C4-2B (cell line): ENCODE data around the gene NUSAP1.

ENCODE experiments used
- ZFX ChIP-seq: fragments of 450-650 bp; IDR thresholded peaks from 2 replicates; pipeline ENCODE4 v1.6.1; 2017
- TF ChIP-seq, protein P1 (sequence below): fragments of 450-650 bp; conservative IDR thresholded peaks from 2 replicates; pipeline ENCODE4 v1.5.1; 2017; ENCODE audit warnings: mild to moderate bottlenecking

DNA sequence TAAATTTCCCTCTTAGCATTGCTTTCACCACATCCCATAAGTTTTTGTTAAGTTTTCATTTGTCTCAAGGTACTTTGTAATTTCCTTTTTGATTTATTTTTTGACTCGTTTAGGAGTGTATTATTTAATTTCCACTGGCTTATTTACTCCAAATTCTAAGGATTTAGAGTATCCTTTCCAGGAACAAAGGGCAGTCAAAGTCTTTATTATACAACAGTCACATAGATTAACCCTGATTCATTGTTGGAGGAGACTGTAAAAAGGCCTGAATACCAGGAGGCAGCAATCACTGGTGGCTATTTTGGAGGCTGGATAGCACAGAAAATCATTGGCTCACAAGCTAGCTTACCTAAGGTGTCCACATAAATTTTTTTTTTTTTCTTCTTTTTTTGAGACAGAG, 40.2 kb upstream of the NUSAP1 start:
- no peak for TF ChIP-seq ZFX
- TF ChIP-seq, protein P1, sequence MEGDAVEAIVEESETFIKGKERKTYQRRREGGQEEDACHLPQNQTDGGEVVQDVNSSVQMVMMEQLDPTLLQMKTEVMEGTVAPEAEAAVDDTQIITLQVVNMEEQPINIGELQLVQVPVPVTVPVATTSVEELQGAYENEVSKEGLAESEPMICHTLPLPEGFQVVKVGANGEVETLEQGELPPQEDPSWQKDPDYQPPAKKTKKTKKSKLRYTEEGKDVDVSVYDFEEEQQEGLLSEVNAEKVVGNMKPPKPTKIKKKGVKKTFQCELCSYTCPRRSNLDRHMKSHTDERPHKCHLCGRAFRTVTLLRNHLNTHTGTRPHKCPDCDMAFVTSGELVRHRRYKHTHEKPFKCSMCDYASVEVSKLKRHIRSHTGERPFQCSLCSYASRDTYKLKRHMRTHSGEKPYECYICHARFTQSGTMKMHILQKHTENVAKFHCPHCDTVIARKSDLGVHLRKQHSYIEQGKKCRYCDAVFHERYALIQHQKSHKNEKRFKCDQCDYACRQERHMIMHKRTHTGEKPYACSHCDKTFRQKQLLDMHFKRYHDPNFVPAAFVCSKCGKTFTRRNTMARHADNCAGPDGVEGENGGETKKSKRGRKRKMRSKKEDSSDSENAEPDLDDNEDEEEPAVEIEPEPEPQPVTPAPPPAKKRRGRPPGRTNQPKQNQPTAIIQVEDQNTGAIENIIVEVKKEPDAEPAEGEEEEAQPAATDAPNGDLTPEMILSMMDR, result no peak
